SK-N-MC (cell line): ENCODE results near the gene COQ8A.

Source experiments
- DNase-seq: peaks from one replicate; pipeline ENCODE4 v3.0.0-alpha.2; 2011; ENCODE audit warnings: low read depth, low spot score
- H3K27ac ChIP-seq: fragments of 200-600 bp; sonication (generic); 2 replicates; pipeline ENCODE4 v1.5.1; 2016; ENCODE audit warnings: mixed run types
- H3K36me3 ChIP-seq: fragments of 200-600 bp; sonication (generic); 2 replicates; pipeline ENCODE4 v1.6.1; 2017; ENCODE audit warnings: antibody characterized with exemption, low read length, mixed read lengths; ENCODE audit not compliant: insufficient read depth
- H3K4me3 ChIP-seq: fragments of 200-600 bp; sonication (generic); 2 replicates; pipeline ENCODE4 v1.5.1; 2016
- H3K9ac ChIP-seq: fragments of 200-600 bp; sonication (generic); 2 replicates; pipeline ENCODE4 v1.8.0; 2017; ENCODE audit warnings: mixed run types, mixed read lengths; ENCODE audit not compliant: insufficient read length
- H3K9me3 ChIP-seq: fragments of 200-600 bp; sonication (generic); 2 replicates; pipeline ENCODE4 v1.6.1; 2017; ENCODE audit warnings: low read depth, mild to moderate bottlenecking, antibody characterized with exemption, low read length, moderate library complexity, mixed read lengths
- EZH2 ChIP-seq: fragments of 200-600 bp; sonication (generic); IDR thresholded peaks from one replicate; pipeline ENCODE4 v1.6.1; 2017; ENCODE audit warnings: antibody characterized with exemption
- FOXP2 ChIP-seq: optimal IDR thresholded peaks from 2 replicates; pipeline ENCODE3; 2011; ENCODE audit warnings: mild to moderate bottlenecking, moderate library complexity; ENCODE audit not compliant: insufficient read depth; ENCODE audit errors: extremely low read length, control extremely low read depth
- POLR2AphosphoS5 ChIP-seq: IDR thresholded peaks from 2 replicates; pipeline ENCODE4 v1.6.1; 2012; ENCODE audit warnings: mild to moderate bottlenecking, low read depth, low read length, borderline replicate concordance

The COQ8A gene

DNA sequence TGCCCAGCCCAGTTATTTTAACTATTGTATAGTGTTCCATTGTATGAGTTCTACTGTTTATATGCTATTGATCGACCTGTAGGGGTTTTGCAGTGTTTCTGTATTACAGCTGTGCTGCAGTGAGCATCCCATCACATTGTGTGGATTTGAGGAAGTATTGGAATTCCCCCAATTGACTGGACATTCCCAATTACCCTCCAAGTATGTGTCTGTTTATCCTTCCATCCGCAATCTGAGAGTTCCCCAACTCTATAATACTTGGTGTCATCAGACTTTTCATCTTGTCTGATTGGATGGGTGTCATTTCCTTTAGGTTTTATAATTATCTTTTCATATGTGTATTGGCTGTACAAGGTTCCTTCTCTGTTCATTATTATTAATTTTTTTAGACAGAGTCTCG lies 41.8 kb upstream of the COQ8A start:
- TF ChIP-seq POLR2AphosphoS5: no peak
- TF ChIP-seq FOXP2: no peak
- no peak for TF ChIP-seq EZH2
- Histone ChIP-seq H3K9ac (no peak overlapping the region), H3K36me3 (no peaks in the 10 kb centered on the region), H3K4me3 (no peak overlapping the region), H3K27ac (no peak overlapping the region), H3K9me3 (no peaks in the 10 kb centered on the region)
- no peak for DNase-seq

DNA sequence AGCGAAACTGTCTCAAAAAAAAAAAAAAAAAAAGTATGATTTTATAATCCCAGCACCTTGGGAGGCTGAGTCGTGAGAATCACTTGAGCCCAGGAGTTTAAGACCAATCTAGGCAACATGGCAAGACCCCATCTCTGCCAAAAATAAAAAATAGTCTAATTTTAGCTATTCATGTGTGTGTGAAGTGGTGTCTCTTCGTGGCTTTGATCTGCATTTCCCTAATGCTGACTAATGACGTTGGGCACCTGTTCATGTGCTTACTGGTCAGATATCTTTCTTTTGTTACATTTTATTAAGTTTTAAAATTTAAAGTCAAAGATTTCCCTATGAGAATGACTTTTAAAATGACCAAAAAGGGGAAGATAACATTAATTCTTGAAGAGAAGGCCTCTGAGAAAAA lies 38.7 kb upstream of the COQ8A start:
- Histone ChIP-seq H3K36me3 (no peaks in the 10 kb centered on the region), H3K9me3 (no peaks in the 10 kb centered on the region), H3K9ac (no peak overlapping the region), H3K27ac (no peak overlapping the region), H3K4me3 (no peak overlapping the region)
- DNase-seq: no peak
- TF ChIP-seq POLR2AphosphoS5 (no peak), FOXP2 (no peak), EZH2 (no peak)

DNA sequence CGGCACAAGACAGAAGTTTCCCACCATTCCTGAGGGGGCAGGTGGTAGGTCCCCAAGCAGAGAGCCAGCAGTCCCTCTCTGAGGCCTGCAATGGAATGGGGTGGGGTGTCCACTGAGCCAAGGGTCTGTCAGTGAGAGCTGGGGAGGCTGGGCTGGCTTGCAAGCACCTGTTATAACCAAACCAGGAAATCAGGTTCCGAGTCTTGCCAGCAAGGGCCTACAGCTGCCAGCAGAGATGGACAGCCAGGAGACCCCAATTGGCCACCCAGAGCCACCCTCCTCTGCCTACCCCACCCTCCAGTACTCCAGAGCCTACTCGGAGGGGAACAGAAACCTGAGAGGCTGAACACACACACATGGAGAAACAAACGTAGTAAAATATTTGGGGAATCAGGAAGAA lies 37.5 kb upstream of the COQ8A start:
- Histone ChIP-seq H3K4me3 (no peak overlapping the region), H3K36me3 (no peaks in the 10 kb centered on the region), H3K27ac (no peak overlapping the region), H3K9ac (no peak overlapping the region), H3K9me3 (no peaks in the 10 kb centered on the region)
- TF ChIP-seq EZH2 (no peak), POLR2AphosphoS5 (no peak), FOXP2 (no peak)
- no peak for DNase-seq

DNA sequence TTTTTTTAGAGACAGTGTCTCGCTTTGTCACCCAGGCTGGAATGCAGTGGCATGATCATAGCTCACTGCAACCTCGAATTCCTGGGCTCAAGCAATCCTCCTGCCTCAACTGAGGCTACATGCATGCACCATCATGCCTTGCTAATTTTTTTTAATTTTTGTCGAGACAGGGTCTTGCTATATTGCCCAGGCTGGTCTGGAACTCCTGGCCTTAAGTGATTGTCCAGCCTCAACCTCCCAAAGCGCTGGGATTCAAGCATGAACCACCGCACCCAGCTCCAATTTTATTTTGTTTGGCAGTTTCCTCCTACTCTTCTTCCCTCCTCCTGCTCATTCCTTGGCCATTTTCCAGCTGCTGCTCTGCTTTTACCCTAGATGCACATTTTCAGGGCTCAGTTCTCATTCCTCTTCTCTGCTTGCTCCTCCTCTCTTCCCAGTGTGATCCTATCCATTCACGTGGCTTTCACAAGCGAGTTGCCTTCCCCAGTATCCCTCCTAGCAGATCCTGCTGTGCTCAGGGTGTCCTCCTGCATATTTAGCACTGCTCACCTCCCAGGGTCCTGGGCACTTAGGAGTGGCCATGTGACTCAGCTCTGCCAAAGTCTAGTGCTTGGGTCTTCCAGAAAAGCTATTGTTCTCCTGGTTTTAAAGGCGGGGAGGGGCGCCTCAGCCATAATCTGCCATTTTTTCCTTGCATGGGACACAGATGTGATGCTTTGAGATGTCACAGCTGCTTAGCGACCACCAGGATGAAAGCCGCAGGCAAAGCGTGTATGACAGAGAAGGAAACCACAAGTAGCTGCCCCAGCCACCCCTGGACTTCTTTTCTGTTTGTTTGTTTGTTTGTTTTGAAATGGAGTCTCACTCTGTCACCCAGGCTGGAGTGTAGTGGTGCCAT lies 36.0 kb upstream of the COQ8A start:
- H3K36me3 ChIP-seq: no peaks in the 10 kb centered on the region
- no peak overlapping the region for H3K9ac ChIP-seq
- H3K4me3 ChIP-seq: no peak overlapping the region
- DNase-seq: no peak
- no peak for TF ChIP-seq FOXP2
- no peak for TF ChIP-seq POLR2AphosphoS5
- no peak for TF ChIP-seq EZH2
- H3K9me3 ChIP-seq: no peaks in the 10 kb centered on the region
- no peak overlapping the region for H3K27ac ChIP-seq

DNA sequence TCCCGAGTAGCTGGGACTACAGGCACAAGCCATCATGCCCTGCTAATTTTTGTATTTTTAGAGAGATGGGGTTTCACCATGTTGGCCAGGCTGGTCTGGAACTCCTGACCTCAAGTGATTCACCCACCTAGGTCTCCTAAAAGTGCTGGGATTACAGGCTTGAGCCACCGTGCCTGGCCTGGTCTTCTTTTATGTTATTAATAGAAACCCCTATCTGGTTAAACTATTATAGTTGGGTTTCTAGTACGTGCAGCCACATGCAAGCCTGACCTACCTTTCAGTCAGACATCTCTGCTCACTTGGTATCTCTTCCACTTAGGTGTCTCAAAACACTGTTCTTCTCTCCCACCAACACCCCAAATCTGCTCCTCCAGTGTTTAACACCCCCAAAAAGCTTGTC lies 35.3 kb upstream of the COQ8A start:
- no peak overlapping the region for H3K9ac ChIP-seq
- TF ChIP-seq POLR2AphosphoS5: no peak
- no peak for TF ChIP-seq EZH2
- no peak for TF ChIP-seq FOXP2

DNA sequence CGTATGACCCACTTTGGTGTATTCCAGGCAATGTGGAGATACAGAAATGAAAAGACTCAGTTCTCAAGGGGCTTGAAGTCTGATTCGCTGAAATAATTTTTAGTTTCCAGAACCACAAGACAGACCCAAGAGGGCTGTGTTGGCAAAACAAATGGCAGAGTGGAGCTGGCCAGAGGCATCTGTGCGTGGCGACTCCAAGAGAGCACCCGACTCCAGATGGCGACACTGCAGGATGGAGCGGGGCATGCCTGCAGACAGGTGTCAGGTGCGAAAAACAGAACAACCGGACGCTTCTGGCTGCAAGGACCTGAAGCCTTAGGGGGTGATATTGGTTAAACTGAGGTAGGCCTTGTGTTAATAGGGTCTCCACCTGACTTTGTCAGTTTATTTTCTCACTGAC lies 31.7 kb upstream of the COQ8A start:
- no peak for DNase-seq
- TF ChIP-seq FOXP2 (no peak), POLR2AphosphoS5 (no peak), EZH2 (no peak)
- Histone ChIP-seq H3K4me3 (no peak overlapping the region), H3K27ac (no peak overlapping the region), H3K9me3 (no peaks in the 10 kb centered on the region), H3K9ac (no peak overlapping the region), H3K36me3 (no peaks in the 10 kb centered on the region)

More for the DNA sequence above, 35.3 kb upstream of the COQ8A start:
- Histone ChIP-seq H3K27ac (no peak overlapping the region), H3K36me3 (no peaks in the 10 kb centered on the region), H3K9me3 (no peaks in the 10 kb centered on the region), H3K4me3 (no peak overlapping the region)
- no peak for DNase-seq

DNA sequence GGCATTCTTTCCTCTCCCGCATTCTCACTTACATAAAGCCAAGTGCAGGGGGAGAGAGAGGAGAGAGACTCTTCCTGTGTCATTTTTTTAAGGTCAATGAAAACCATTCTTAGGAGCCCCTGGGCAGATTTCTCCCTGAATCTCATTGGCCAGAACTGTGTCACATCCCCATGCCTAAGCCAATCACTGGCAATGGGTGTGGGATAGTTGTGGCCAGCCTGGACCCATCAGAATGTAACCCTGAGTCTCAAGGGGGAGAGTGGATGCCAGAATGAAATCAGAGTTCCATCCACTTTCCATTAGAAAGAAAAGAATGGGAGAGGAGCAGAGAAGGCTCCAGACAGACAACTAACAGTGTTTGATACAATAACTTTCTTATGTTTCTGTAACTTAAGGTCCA lies 31.2 kb upstream of the COQ8A start:
- no peak for TF ChIP-seq POLR2AphosphoS5
- no peak for TF ChIP-seq EZH2
- no peak for TF ChIP-seq FOXP2
- H3K4me3 ChIP-seq: no peak overlapping the region
- DNase-seq: no peak
- H3K9me3 ChIP-seq: no peaks in the 10 kb centered on the region
- no peaks in the 10 kb centered on the region for H3K36me3 ChIP-seq
- no peak overlapping the region for H3K27ac ChIP-seq
- no peak overlapping the region for H3K9ac ChIP-seq

DNA sequence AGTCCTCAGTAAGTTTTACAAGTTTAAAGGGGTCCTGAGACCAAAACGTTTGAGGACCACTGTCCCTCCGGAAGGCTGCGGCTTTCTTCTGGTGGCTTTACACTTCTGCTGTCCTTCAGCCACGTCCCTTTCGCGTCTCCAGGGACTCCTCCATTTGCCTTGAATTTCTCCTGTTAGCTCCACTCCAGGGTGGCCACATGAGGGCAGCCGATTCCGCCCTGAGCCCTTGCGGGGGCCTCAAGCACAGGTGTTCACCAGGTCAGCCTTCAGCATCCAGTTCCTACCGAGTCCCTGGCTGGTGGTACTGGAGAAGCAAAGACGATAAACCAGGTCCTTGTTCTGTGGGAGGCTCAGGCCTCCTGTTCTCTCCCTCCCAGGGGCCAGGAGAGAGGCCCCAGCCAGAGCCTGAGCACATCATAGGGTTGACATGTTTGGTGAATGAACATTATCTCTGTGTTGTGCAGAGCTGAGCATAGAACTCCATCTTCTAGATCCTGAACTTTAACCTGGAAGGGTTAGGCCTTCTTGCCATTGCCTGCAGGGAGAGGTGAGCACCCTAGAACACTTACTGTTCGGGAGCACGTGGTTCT lies 27.4 kb upstream of the COQ8A start:
- H3K36me3 ChIP-seq: no peaks in the 10 kb centered on the region
- TF ChIP-seq EZH2 (no peak), POLR2AphosphoS5 (no peak), FOXP2 (no peak)
- no peak overlapping the region for H3K27ac ChIP-seq
- H3K9me3 ChIP-seq: no peaks in the 10 kb centered on the region
- no peak overlapping the region for H3K9ac ChIP-seq
- no peak overlapping the region for H3K4me3 ChIP-seq
- DNase-seq: no peak
